Smooth muscle cell (in vitro differentiated cells): ENCODE data around the gene CDC5L. TPM values are rescaled to one million over a fixed set of nuclear protein-coding genes. Genes with fewer than 3 reads are reported as not detected.

ENCODE experiments used
- DNase-seq: peaks from one replicate; lab custom pipeline; 2025; ENCODE audit not compliant: unreplicated experiment; lab: John Stamatoyannopoulos, UW
- H2AFZ ChIP-seq: fragments of 200-600 bp; sonication (generic); 2 replicates; pipeline ENCODE4 v1.6.0; 2016; ENCODE audit warnings: antibody characterized with exemption, low read depth, mild to moderate bottlenecking
- H3F3A ChIP-seq: fragments of 200-600 bp; sonication (generic); 2 replicates; pipeline ENCODE4 v1.6.0; 2017; ENCODE audit warnings: antibody characterized with exemption, low read depth
- H3K27ac ChIP-seq: fragments of 200-600 bp; sonication (generic); 2 replicates; pipeline ENCODE4 v1.5.1; 2016; ENCODE audit warnings: low read depth, mild to moderate bottlenecking
- H3K27me3 ChIP-seq: fragments of 200-600 bp; sonication (generic); 2 replicates; pipeline ENCODE4 v1.6.1; 2016; ENCODE audit warnings: low read depth, mild to moderate bottlenecking
- H3K36me3 ChIP-seq: fragments of 200-600 bp; sonication (generic); 2 replicates; pipeline ENCODE4 v1.5.1; 2016; ENCODE audit warnings: low read depth
- H3K4me1 ChIP-seq: fragments of 200-600 bp; sonication (generic); 2 replicates; pipeline ENCODE4 v1.5.1; 2016; ENCODE audit warnings: low read depth
- H3K4me2 ChIP-seq: fragments of 200-600 bp; sonication (generic); 2 replicates; pipeline ENCODE4 v1.6.0; 2016; ENCODE audit warnings: mild to moderate bottlenecking
- H3K4me3 ChIP-seq: fragments of 200-600 bp; sonication (generic); 2 replicates; pipeline ENCODE4 v1.5.1; 2016; ENCODE audit warnings: mild to moderate bottlenecking
- H3K79me2 ChIP-seq: fragments of 200-600 bp; sonication (generic); 2 replicates; pipeline ENCODE4 v1.6.0; 2016; ENCODE audit warnings: low read depth, mild to moderate bottlenecking
- H3K9ac ChIP-seq: fragments of 200-600 bp; sonication (generic); 2 replicates; pipeline ENCODE4 v1.6.0; 2016; ENCODE audit warnings: low read depth
- H3K9me3 ChIP-seq: fragments of 200-600 bp; sonication (generic); replicated peaks from 2 replicates; pipeline ENCODE4 v1.5.1; 2016; ENCODE audit warnings: low read depth
- H4K20me1 ChIP-seq: fragments of 200-600 bp; sonication (generic); 2 replicates; pipeline ENCODE4 v1.6.0; 2016; ENCODE audit warnings: low read depth
- WGBS: methylation state at CpG from one replicate; pipeline ENCODE4 v1.1.7; 2016; ENCODE audit warnings: low lambda C conversion rate; 5-methylcytosine and 5-hydroxymethylcytosine counted together
- microRNA-seq: library from miRNA; unstranded; fragments of <30 nt; microRNA quantifications from one replicate; pipeline ENCODE4, GENCODE V29; 2016; ENCODE audit warnings: borderline number of aligned reads
- polyA plus RNA-seq: library from polyadenylated mRNA; unstranded; fragments of >200 nt; fragmentation: Nextera tagmentation; extraction: Ambion mirVana; gene quantifications from 2 replicates; pipeline ENCODE4 v1.2.1, GENCODE V29; 2016
- small RNA-seq: library from RNA; depleted of rRNA; stranded (forward); fragments of <200 nt; gene quantifications from one replicate; pipeline ENCODE3, GENCODE V24; 2014
- total RNA-seq: library from RNA; depleted of rRNA; stranded (reverse); fragments of >200 nt; gene quantifications from 2 replicates; pipeline ENCODE4 v1.2.3, GENCODE V29; 2014
- TF ChIP-seq, protein P1 (sequence below): fragments of 200-600 bp; sonication (generic); IDR thresholded peaks from 2 replicates; pipeline ENCODE4 v1.5.1; 2017; ENCODE audit warnings: borderline replicate concordance, mild to moderate bottlenecking, antibody characterized with exemption; ENCODE audit not compliant: insufficient read depth, poor library complexity, severe bottlenecking

CDC5L gene
- total and polyA plus RNA-seq, 2 experiments from 2014 or later, result 12.5 to 29.7 TPM

DNA sequence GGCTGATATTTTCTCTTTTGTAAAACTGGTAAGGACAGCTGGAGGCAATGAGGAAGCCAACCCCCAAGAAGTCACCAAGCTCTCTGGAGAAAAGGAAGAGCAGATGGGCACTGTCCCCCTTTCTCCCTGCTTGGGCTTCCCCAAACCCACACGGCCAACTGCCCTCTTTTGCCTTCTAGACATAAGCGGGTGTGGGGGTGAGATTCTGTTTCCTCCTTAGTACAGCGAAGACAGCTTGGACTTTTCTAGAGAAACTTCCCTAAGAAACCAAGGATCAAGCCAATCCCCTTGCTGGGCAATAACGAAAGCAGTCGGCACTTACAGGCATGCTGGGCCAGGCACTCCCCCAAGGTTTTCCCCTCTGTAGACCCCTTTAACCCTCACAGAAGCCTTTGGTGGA lies 110.3 kb downstream of the CDC5L start:
- Histone ChIP-seq H4K20me1 (no peaks in the 10 kb centered on the region), H3K4me1 (no peaks in the 10 kb centered on the region), H3K27me3 (no peaks in the 10 kb centered on the region), H3K4me3 (no peak overlapping the region), H3K9ac (no peak overlapping the region), H3K36me3 (no peaks in the 10 kb centered on the region), H3F3A (no peaks in the 10 kb centered on the region), H3K79me2 (no peaks in the 10 kb centered on the region), H3K27ac (no peak overlapping the region), H3K9me3 (no peaks in the 10 kb centered on the region), H3K4me2 (no peak overlapping the region), H2AFZ (no peak overlapping the region)
- WGBS, result 95% methylated on average over 5 of the region's 5 CpGs
- no peak for DNase-seq
- TF ChIP-seq, protein P1, sequence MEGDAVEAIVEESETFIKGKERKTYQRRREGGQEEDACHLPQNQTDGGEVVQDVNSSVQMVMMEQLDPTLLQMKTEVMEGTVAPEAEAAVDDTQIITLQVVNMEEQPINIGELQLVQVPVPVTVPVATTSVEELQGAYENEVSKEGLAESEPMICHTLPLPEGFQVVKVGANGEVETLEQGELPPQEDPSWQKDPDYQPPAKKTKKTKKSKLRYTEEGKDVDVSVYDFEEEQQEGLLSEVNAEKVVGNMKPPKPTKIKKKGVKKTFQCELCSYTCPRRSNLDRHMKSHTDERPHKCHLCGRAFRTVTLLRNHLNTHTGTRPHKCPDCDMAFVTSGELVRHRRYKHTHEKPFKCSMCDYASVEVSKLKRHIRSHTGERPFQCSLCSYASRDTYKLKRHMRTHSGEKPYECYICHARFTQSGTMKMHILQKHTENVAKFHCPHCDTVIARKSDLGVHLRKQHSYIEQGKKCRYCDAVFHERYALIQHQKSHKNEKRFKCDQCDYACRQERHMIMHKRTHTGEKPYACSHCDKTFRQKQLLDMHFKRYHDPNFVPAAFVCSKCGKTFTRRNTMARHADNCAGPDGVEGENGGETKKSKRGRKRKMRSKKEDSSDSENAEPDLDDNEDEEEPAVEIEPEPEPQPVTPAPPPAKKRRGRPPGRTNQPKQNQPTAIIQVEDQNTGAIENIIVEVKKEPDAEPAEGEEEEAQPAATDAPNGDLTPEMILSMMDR, result no peak

DNA sequence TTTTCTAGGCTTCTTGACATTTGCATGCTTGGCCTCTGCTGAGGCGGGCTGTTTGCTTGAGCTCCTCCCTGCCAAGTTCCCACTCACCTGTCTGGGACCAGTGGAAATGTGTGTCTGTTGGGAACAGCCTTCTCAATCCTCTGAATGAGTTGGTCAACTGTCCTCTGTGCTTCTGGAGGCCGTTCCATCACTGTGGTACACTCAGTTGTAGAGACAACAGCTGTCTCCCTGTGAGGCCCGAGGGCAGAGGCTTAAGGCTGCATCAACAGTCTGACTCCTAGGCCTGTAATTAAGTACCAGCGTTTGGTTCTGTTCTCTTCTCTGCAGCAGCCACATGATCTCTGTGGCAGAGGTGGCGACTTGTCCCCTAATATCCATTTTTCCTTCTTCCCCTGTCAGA lies 110.9 kb downstream of the CDC5L start:
- 78% methylated on average over 5 of the region's 5 CpGs for WGBS
- no peaks in the 10 kb centered on the region for H3K4me1 ChIP-seq

DNA sequence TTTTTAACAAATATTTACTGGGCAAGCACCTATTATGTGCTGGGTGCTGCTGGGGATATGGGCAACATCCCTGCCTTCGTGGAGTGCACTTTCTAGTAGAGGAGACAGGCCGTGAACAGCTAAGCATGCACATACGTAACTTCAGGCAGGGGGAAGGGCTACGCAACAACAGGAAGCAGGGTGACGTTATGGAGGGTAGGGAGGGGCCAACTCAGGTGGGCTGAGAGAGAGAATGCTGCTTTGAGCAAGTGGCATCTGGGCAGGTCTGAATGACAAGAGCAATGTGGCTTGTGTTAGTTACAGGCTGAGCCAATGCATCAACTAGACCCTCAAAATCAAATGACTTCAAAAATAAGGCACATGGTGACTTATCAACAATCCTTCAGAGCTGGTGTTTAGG lies 112.1 kb downstream of the CDC5L start:
- Histone ChIP-seq H3K4me2 (no peak overlapping the region), H4K20me1 (no peaks in the 10 kb centered on the region), H3K36me3 (no peaks in the 10 kb centered on the region), H3K9me3 (no peaks in the 10 kb centered on the region), H3F3A (no peaks in the 10 kb centered on the region), H3K27me3 (no peaks in the 10 kb centered on the region), H3K79me2 (no peaks in the 10 kb centered on the region), H2AFZ (no peak overlapping the region), H3K4me1 (no peaks in the 10 kb centered on the region), H3K9ac (no peak overlapping the region), H3K27ac (no peak overlapping the region), H3K4me3 (no peak overlapping the region)
- DNase-seq, result no peak
- 85% methylated on average over 5 of the region's 5 CpGs for WGBS
- TF ChIP-seq, protein P1, result no peak

More for the DNA sequence above, 110.9 kb downstream of the CDC5L start:
- H3K27me3 ChIP-seq, result no peaks in the 10 kb centered on the region
- H4K20me1 ChIP-seq, result no peaks in the 10 kb centered on the region
- H3F3A ChIP-seq, result no peaks in the 10 kb centered on the region
- no peak overlapping the region for H3K4me2 ChIP-seq
- H2AFZ ChIP-seq, result no peak overlapping the region
- H3K79me2 ChIP-seq, result no peaks in the 10 kb centered on the region
- TF ChIP-seq, protein P1, result no peak
- no peak overlapping the region for H3K9ac ChIP-seq
- no peak overlapping the region for H3K27ac ChIP-seq
- no peak overlapping the region for H3K4me3 ChIP-seq
- no peaks in the 10 kb centered on the region for H3K36me3 ChIP-seq
- H3K9me3 ChIP-seq, result no peaks in the 10 kb centered on the region
- DNase-seq, result no peak

Small RNAs within 50 kb of the gene (microRNA-seq; reads per million reads assigned to microRNA genes)
- not detected for gene MIR4642

Small RNAs within 50 kb of the gene (small RNA-seq; reads per million reads assigned to genes)
- gene MIR4642, result not detected

Other genes starting within 250 kb of the CDC5L start
- not detected in 2 replicates for gene CAPN11, start 228.9 kb upstream of the CDC5L start, total RNA-seq
- gene CAPN11, start 228.9 kb upstream of the CDC5L start, polyA plus RNA-seq, result 0.31 TPM in 1 of 2 replicates, not detected in the other
- not detected in 2 replicates for gene MYMX, start 170.8 kb upstream of the CDC5L start, total RNA-seq
- not detected in 2 replicates for gene MYMX, start 170.8 kb upstream of the CDC5L start, polyA plus RNA-seq
- 7.3 and 8.0 TPM in 2 replicates for gene SLC29A1, start 164.1 kb upstream of the CDC5L start, total RNA-seq
- 7.4 and 8.1 TPM in 2 replicates for gene SLC29A1, start 164.1 kb upstream of the CDC5L start, polyA plus RNA-seq
- gene HSP90AB1, start 140.6 kb upstream of the CDC5L start, total RNA-seq, result 736 and 781 TPM in 2 replicates
- 408 TPM in 2 replicates for gene HSP90AB1, start 140.6 kb upstream of the CDC5L start, polyA plus RNA-seq
- 68.6 and 78.0 TPM in 2 replicates for gene SLC35B2, start 130.2 kb upstream of the CDC5L start, total RNA-seq
- gene SLC35B2, start 130.2 kb upstream of the CDC5L start, polyA plus RNA-seq, result 112 and 117 TPM in 2 replicates
- 7.0 and 11.4 TPM in 2 replicates for gene NFKBIE, start 122.2 kb upstream of the CDC5L start, total RNA-seq
- gene NFKBIE, start 122.2 kb upstream of the CDC5L start, polyA plus RNA-seq, result 11.3 and 12.3 TPM in 2 replicates
- gene TMEM151B, start 117.3 kb upstream of the CDC5L start, total RNA-seq, result 0.04 TPM in 1 of 2 replicates, not detected in the other
- not detected in 2 replicates for gene TMEM151B, start 117.3 kb upstream of the CDC5L start, polyA plus RNA-seq
- 7.5 and 8.6 TPM in 2 replicates for gene AARS2, start 74.4 kb upstream of the CDC5L start, total RNA-seq
- gene AARS2, start 74.4 kb upstream of the CDC5L start, polyA plus RNA-seq, result 15.1 and 21.5 TPM in 2 replicates
- not detected in 2 replicates for gene SPATS1, start 45.1 kb upstream of the CDC5L start, total RNA-seq
- not detected in 2 replicates for gene SPATS1, start 45.1 kb upstream of the CDC5L start, polyA plus RNA-seq